K562 (cell line): ENCODE results near the gene ULK3. TPM values are rescaled to one million over a fixed set of nuclear protein-coding genes. Genes with fewer than 3 reads are reported as not detected.
A peak's percentile ranks its signal among the peaks of the same experiment; 100 is the strongest.

Experiments used
- ATAC-seq: fragments of 200-7000 bp; cut with Tn5 transposase; 3 replicates; pipeline ENCODE4 v1.9.1; 2020; ENCODE audit warnings: moderate library complexity
- BruUV-seq: library from RNA; stranded (reverse); fragments of 400-500 nt; replicated peaks from 2 replicates; lab custom pipeline; 2021; lab: Mats Ljungman, UMichigan
- CTCF ChIA-PET: fragments of 300-600 bp; formaldehyde crosslinking; extraction: SDS; loops from one replicate; lab custom pipeline; 2021; ENCODE audit warnings: low intra/inter-chr PET ratio; lab: Yijun Ruan, JAX
- POLR2A ChIA-PET: fragments of 300-600, 350-650 bp; sonication (Branson Sonifier 250); formaldehyde crosslinking; extraction: SDS; loops from one replicate; lab custom pipeline; 2021; ENCODE audit warnings: antibody characterized with exemption, inconsistent platforms; lab: Yijun Ruan, JAX
- DNase-seq, 4 experiments: peaks; one replicate each; pipeline versions ENCODE4 v3.0.0 to v3.0.0-alpha.2; 2011 to 2018; ENCODE audit warnings: low spot score in 3 of 4, mixed read lengths in 3 of 4; ENCODE audit errors: extremely low read depth in 1 of 4
- FAIRE-seq: peaks from 2 replicates; lab custom pipeline; 2011; peaks lifted over from hg19 to GRCh38; lab: Jason Lieb, UNC
- H2AFZ ChIP-seq: 2 replicates; pipeline ENCODE4 v1.6.0; 2011; ENCODE audit warnings: low read depth, low read length, control low read depth, inconsistent platforms
- H3K27ac ChIP-seq: fragments of 200-600 bp; 3 replicates; pipeline ENCODE4 v1.8.0; 2011; ENCODE audit warnings: low read depth, mild to moderate bottlenecking, control low read depth, inconsistent platforms, low read length, moderate library complexity, mixed read lengths; ENCODE audit errors: extremely low read depth
- H3K27me3 ChIP-seq, 2 experiments: fragments of 300-600 bp in 1 of 2; 2 replicates in 1 of 2; 3 replicates in 1 of 2; pipeline versions ENCODE4 v1.6.0 to v1.8.0; 2011; ENCODE audit warnings: inconsistent platforms in 2 of 2, low read length in 2 of 2, mild to moderate bottlenecking in 1 of 2, mixed read lengths in 1 of 2, moderate library complexity in 1 of 2; ENCODE audit not compliant: control insufficient read depth in 2 of 2, insufficient read depth in 2 of 2
- H3K36me3 ChIP-seq: fragments of 300-600 bp; 3 replicates; pipeline ENCODE4 v1.8.0; 2011; ENCODE audit warnings: mild to moderate bottlenecking, low read length, inconsistent platforms; ENCODE audit not compliant: control insufficient read depth, insufficient read depth
- H3K4me1 ChIP-seq, 2 experiments: fragments of 200-600 bp in 1 of 2; replicated peaks in 1 of 2; 2 replicates in 1 of 2; 3 replicates in 1 of 2; pipeline versions ENCODE4 v1.5.1 to v1.8.0; 2011; ENCODE audit warnings: inconsistent platforms in 2 of 2, low read length in 2 of 2, mild to moderate bottlenecking in 1 of 2, mixed read lengths in 1 of 2, moderate library complexity in 1 of 2; ENCODE audit not compliant: control insufficient read depth in 2 of 2, insufficient read depth in 2 of 2
- H3K4me2 ChIP-seq: 2 replicates; pipeline ENCODE4 v1.6.1; 2011; ENCODE audit warnings: low read length, control low read depth, inconsistent platforms, mixed read lengths; ENCODE audit not compliant: insufficient read depth
- H3K4me3 ChIP-seq: fragments of 200-600 bp; sonication (generic), shearing (Covaris generic); 2 replicates; pipeline ENCODE4 v1.5.1; 2016; ENCODE audit warnings: control low read depth, inconsistent platforms
- H3K79me2 ChIP-seq: fragments of 200-600 bp; 3 replicates; pipeline ENCODE4 v1.8.0; 2011; ENCODE audit warnings: low read length, inconsistent platforms; ENCODE audit not compliant: control insufficient read depth, insufficient read depth
- H3K9ac ChIP-seq, 2 experiments: 2 replicates each; pipeline versions ENCODE4 v1.6.0 to v1.6.1; 2011; ENCODE audit warnings: low read depth in 2 of 2, low read length in 2 of 2, control low read depth in 1 of 2, inconsistent platforms in 1 of 2, mild to moderate bottlenecking in 1 of 2, mixed read lengths in 1 of 2; ENCODE audit not compliant: insufficient read depth in 1 of 2
- H3K9me1 ChIP-seq: one replicate; pipeline ENCODE4 v1.6.0; 2011; ENCODE audit warnings: inconsistent platforms, mild to moderate bottlenecking, low read length, moderate library complexity; ENCODE audit not compliant: control insufficient read depth, insufficient read depth
- H3K9me3 ChIP-seq: replicated peaks from 2 replicates; pipeline ENCODE4 v1.5.1; 2011; ENCODE audit warnings: low read depth, low read length, inconsistent platforms; ENCODE audit not compliant: control insufficient read depth, insufficient read depth
- H4K20me1 ChIP-seq: replicated peaks from 2 replicates; pipeline ENCODE4 v1.6.1; 2011; ENCODE audit warnings: low read length, inconsistent platforms, mixed read lengths; ENCODE audit not compliant: control insufficient read depth, insufficient read depth
- GABPA ChIP-seq: fragments of 200-800 bp; sonication (Bioruptor generic); conservative IDR thresholded peaks from 2 replicates; pipeline ENCODE4 v1.6.1; 2016; ENCODE audit warnings: low read depth, missing genetic modification characterization, missing compliant biosample characterization
- GABPB2 ChIP-seq: fragments of 250-450 bp; sonication (Bioruptor Pico); conservative IDR thresholded peaks from 2 replicates; pipeline ENCODE4 v1.5.1; 2021; ENCODE audit warnings: mild to moderate bottlenecking
- MYC ChIP-seq, 2 experiments: fragments of 250-450 bp in 1 of 2; sonication (Bioruptor Pico) in 1 of 2; IDR thresholded peaks; 2 replicates each; pipeline versions ENCODE4 v1.5.1 to v1.6.1; 2012 to 2021; ENCODE audit warnings: low read depth in 2 of 2, borderline replicate concordance in 1 of 2, improper control_type of control experiment in 1 of 2, low read length in 1 of 2, mild to moderate bottlenecking in 1 of 2, moderate library complexity in 1 of 2
- NCOA2 ChIP-seq, 2 experiments: fragments of 450-650 bp; IDR thresholded peaks; 2 replicates each; pipeline ENCODE4 v1.6.1; 2018; ENCODE audit warnings: mild to moderate bottlenecking in 2 of 2, moderate library complexity in 1 of 2; ENCODE audit not compliant: partially characterized antibody in 2 of 2
- PHF20 ChIP-seq: fragments of 450-650 bp; IDR thresholded peaks from 2 replicates; pipeline ENCODE4 v1.6.1; 2018; ENCODE audit not compliant: partially characterized antibody
- RFX5 ChIP-seq: IDR thresholded peaks from 2 replicates; pipeline ENCODE4 v1.6.1; 2011; ENCODE audit warnings: low read depth, mild to moderate bottlenecking, improper control_type of control experiment, low read length
- WGBS: fragments of 100-300 bp; shearing (Covaris generic); methylation state at CpG from one replicate; pipeline ENCODE4 v1.1.6; 2016; ENCODE audit warnings: low coverage, mixed read lengths; ENCODE audit not compliant: insufficient coverage; ENCODE audit errors: missing lambda C conversion rate; 5-methylcytosine and 5-hydroxymethylcytosine counted together
- in situ Hi-C: fragments of 300-500 bp; cut with MboI; formaldehyde crosslinking; loops from 4 replicates; pipeline ENCODE4 v1.15.0; 2018; ENCODE audit warnings: inconsistent platforms, mixed read lengths
- intact Hi-C: fragments of 100-400 bp; cut with micrococcal nuclease; formaldehyde crosslinking; loops from 2 replicates; pipeline ENCODE4 v1.14.2; 2022
- polyA plus RNA-seq, 8 experiments: library from polyadenylated mRNA; depleted of rRNA in 4 of 8; stranded (reverse) in 5 of 8; unstranded in 3 of 8; fragments of >200 nt; fragmentation: Nextera tagmentation in 2 of 8; fragmentation: Illumina TruSeq in 1 of 8; extraction: Ambion mirVana in 2 of 8; extraction: Trizol in 1 of 8; gene quantifications; 2 replicates each; pipeline versions ENCODE4 v1.2.1 to v1.2.3, GENCODE V29; 2011 to 2014; ENCODE audit warnings: inconsistent platforms in 1 of 8, missing spikeins in 1 of 8
- total RNA-seq, 7 experiments: library from RNA; depleted of rRNA in 6 of 7; stranded (reverse); fragments of >200 nt in 6 of 7; fragmentation: Illumina TruSeq in 2 of 7; extraction: Trizol in 2 of 7; gene quantifications; 2 replicates each; pipeline versions ENCODE4 v1.2.1 to v1.2.3, GENCODE V29; 2011 to 2021; ENCODE audit warnings: low replicate concordance in 1 of 7
- TF ChIP-seq, protein P1 (sequence below): sonication (generic); formaldehyde crosslinking; IDR thresholded peaks from 2 replicates; pipeline ENCODE4 v1.4.0; 2020; ENCODE audit warnings: mild to moderate bottlenecking, missing genetic modification reagents
- TF ChIP-seq, protein P2 (sequence below): fragments of 250-450 bp; sonication (Bioruptor Pico); IDR thresholded peaks from 2 replicates; pipeline ENCODE4 v1.8.0; 2022; ENCODE audit warnings: inconsistent platforms, mild to moderate bottlenecking, moderate library complexity, borderline replicate concordance

The ULK3 gene
- total and polyA plus RNA-seq, 9 of the 15 experiments (the other 6 are each of a cell fraction or from before 2014, with no cell fraction given) = 0.68 to 68.0 (median 34.9) TPM

DNA sequence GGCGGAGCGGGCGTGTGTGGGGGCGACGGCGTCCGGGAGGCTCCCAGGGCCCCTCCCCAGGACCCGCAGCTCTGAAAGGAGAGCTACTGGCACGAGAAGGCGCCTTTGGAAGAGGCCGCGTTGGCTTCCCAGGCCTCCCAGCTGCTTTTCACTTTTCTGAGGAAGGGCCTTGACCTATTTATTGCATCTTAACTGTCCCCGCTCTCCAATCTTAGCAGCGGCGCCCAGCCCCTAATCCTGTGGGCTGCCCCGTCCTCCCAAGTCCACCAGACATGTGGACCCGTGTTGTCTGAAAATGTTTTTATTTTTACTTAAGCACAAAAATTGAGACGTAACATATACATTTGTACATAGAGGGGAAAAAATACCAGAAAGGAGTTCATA is 481 bp upstream of the ULK3 start (continued):
- TF ChIP-seq, protein P1, sequence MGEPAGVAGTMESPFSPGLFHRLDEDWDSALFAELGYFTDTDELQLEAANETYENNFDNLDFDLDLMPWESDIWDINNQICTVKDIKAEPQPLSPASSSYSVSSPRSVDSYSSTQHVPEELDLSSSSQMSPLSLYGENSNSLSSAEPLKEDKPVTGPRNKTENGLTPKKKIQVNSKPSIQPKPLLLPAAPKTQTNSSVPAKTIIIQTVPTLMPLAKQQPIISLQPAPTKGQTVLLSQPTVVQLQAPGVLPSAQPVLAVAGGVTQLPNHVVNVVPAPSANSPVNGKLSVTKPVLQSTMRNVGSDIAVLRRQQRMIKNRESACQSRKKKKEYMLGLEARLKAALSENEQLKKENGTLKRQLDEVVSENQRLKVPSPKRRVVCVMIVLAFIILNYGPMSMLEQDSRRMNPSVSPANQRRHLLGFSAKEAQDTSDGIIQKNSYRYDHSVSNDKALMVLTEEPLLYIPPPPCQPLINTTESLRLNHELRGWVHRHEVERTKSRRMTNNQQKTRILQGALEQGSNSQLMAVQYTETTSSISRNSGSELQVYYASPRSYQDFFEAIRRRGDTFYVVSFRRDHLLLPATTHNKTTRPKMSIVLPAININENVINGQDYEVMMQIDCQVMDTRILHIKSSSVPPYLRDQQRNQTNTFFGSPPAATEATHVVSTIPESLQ (CRISPR knock-in tag) = 0 out of 2 replicates have a peak, but pooled peaks have one; percentile 4
- TF ChIP-seq, all 486 proteins: peak for 32

GRCh38 chr15:74841891-74842373 is 1.0 kb downstream of the ULK3 start:
- ChIA-PET CTCF (no interaction called here), POLR2A (interaction anchor here (0.6 to 1.5 kb wide), 3 partner anchors 16 to 378 kb away, joined by 3 to 5 read pairs (median 3); partner anchors contain the start of gene CPLX3)
- H3K36me3 ChIP-seq = peaks cover 55% of the 10 kb centered on the region; the same call in 2 of the 3 replicates
- TF ChIP-seq, protein P2, sequence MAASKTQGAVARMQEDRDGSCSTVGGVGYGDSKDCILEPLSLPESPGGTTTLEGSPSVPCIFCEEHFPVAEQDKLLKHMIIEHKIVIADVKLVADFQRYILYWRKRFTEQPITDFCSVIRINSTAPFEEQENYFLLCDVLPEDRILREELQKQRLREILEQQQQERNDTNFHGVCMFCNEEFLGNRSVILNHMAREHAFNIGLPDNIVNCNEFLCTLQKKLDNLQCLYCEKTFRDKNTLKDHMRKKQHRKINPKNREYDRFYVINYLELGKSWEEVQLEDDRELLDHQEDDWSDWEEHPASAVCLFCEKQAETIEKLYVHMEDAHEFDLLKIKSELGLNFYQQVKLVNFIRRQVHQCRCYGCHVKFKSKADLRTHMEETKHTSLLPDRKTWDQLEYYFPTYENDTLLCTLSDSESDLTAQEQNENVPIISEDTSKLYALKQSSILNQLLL (CRISPR knock-in tag) = no peak
- no peak for TF ChIP-seq MYC (IDR thresholded peaks at IDR 0.05; ENCODE audit: low read depth, low read length)
- no peak for TF ChIP-seq MYC (CRISPR knock-in tag; IDR thresholded peaks at IDR 0.05; ENCODE audit: borderline replicate concordance, low read depth)
- TF ChIP-seq PHF20 = no peak
- TF ChIP-seq RFX5 = no peak
- no peak for TF ChIP-seq NCOA2 (IDR thresholded peaks at IDR 0.05; ENCODE audit: partially characterized antibody in 2 of 2)
- no peak for TF ChIP-seq GABPA (tag)
- TF ChIP-seq GABPB2 (CRISPR knock-in tag) = no peak
- FAIRE-seq = no peak
- no peak for ATAC-seq
- DNase-seq = no peak
- H3K4me2 ChIP-seq = peak overlapping the region; percentile 99
- H3K9ac ChIP-seq = peak overlapping the region; percentile 82 to 96
- H3K27ac ChIP-seq = no peak overlapping the region
- no peak overlapping the region; the same call in 1 of the 2 replicates for H2AFZ ChIP-seq
- 64% methylated on average over 14 of the region's 14 CpGs for WGBS
- no TSS peak for BruUV-seq
- H3K9me1 ChIP-seq = peaks cover 8% of the 10 kb centered on the region
- H3K79me2 ChIP-seq = peaks cover 14% of the 10 kb centered on the region; the same call in 2 of the 3 replicates
- in situ Hi-C loops (no loop called here), intact Hi-C loops (loop anchor here (5.0 kb wide), 3 partner anchors 50 to 145 kb away; partner anchors contain the start of gene MPI)
- H3K4me3 ChIP-seq = peak overlapping the region; percentile 99
- peaks cover 4% of the 10 kb centered on the region; the same call in 1 of the 2 replicates for H4K20me1 ChIP-seq
- H3K9me3 ChIP-seq = no peaks in the 10 kb centered on the region
- H3K4me1 ChIP-seq = peaks cover 19 to 62% of the 10 kb centered on the region in 2 experiments; a peak in 4 of 5 replicates
- H3K27me3 ChIP-seq = no peaks in the 10 kb centered on the region
